Activated CD8-positive, alpha-beta T cell treated with anti-CD3 and anti-CD28 coated beads for 36 hours (primary cell): ENCODE measurements around the gene CDK11A. TPM values are rescaled to one million over a fixed set of nuclear protein-coding genes. Genes with fewer than 3 reads are reported as not detected.

Experiments
- ATAC-seq: fragments of 200-7000 bp; cut with Tn5 transposase; one replicate; pipeline ENCODE4 v1.10.0; 2021; ENCODE audit warnings: mild to moderate bottlenecking, moderate library complexity
- CTCF ChIA-PET: fragments of 350-600 bp; sonication (Branson Sonifier 250); formaldehyde crosslinking; loops from one replicate; lab custom pipeline; 2021; ENCODE audit warnings: antibody characterized with exemption; lab: Charles Lee
- POLR2A ChIA-PET: fragments of 350-600 bp; sonication (Branson Sonifier 250); formaldehyde crosslinking; loops from one replicate; lab custom pipeline; 2021; ENCODE audit warnings: antibody characterized with exemption; lab: Charles Lee
- DNase-seq: peaks from one replicate; pipeline ENCODE4 v3.0.0-alpha.2; 2020
- H3K27ac Mint-ChIP-seq: one replicate; pipeline ENCODE4 v1.8.0; 2021; ENCODE audit warnings: mild to moderate bottlenecking, mixed read lengths
- H3K27me3 Mint-ChIP-seq: one replicate; pipeline ENCODE4 v1.8.0; 2021; ENCODE audit warnings: mixed read lengths
- H3K36me3 Mint-ChIP-seq: one replicate; pipeline ENCODE4 v1.8.0; 2021; ENCODE audit warnings: low read depth, mixed read lengths
- H3K4me1 Mint-ChIP-seq: one replicate; pipeline ENCODE4 v1.8.0; 2021; ENCODE audit warnings: low read depth, mixed read lengths
- H3K4me3 Mint-ChIP-seq: one replicate; pipeline ENCODE4 v1.8.0; 2021; ENCODE audit warnings: mild to moderate bottlenecking, moderate library complexity, mixed read lengths
- H3K9me3 Mint-ChIP-seq: one replicate; pipeline ENCODE4 v1.8.0; 2021; ENCODE audit warnings: mixed read lengths
- CTCF ChIP-seq: fragments of 200-600 bp; IDR thresholded peaks from one replicate; pipeline ENCODE4 v1.8.0; 2022; ENCODE audit warnings: antibody characterized with exemption, mild to moderate bottlenecking
- intact Hi-C: fragments of 100-400 bp; cut with micrococcal nuclease; formaldehyde crosslinking; loops from one replicate; pipeline ENCODE4 v1.10.0; 2022
- total RNA-seq, 2 experiments: library from RNA; stranded (reverse); gene quantifications; one replicate each; pipeline ENCODE4 v1.2.3, GENCODE V29; 2021

Gene CDK11A
- total RNA-seq, 2 experiments from 2014 or later = 64.8 to 70.6 TPM

DNA sequence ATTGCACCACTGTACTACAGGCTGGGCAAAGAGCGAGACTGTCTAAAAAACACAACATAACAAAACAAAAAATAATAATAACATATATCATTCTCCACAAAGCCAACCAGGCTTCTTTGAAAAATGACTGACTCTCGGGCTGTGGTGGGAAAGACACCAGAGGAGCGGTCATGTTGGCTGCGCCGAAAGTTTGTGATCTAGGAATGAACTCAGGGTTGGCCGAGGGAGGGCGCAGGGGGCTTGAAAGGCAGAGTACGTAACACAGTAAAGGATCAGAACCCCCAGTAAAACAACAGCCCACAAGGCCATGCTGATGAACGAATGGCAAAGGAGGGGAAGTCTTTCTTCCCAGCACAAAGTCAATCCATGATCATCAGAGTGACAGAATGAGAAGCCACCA, 36.3 kb downstream of the CDK11A start:
- ChIA-PET POLR2A (no interaction called here), CTCF (no interaction called here)
- no peak for DNase-seq
- Mint-ChIP-seq H3K4me3 (no peak overlapping the region), H3K4me1 (peaks cover 19% of the 10 kb centered on the region), H3K36me3 (peaks cover 4% of the 10 kb centered on the region), H3K27ac (no peak overlapping the region), H3K27me3 (no peaks in the 10 kb centered on the region), H3K9me3 (no peaks in the 10 kb centered on the region)
- no peak for ATAC-seq
- intact Hi-C loops = no loop called here
- no peak for TF ChIP-seq CTCF

GRCh38 chr1:1684031-1684681, 40.0 kb downstream of the CDK11A start:
- Mint-ChIP-seq H3K27me3 (no peaks in the 10 kb centered on the region), H3K4me1 (peaks cover 19% of the 10 kb centered on the region), H3K4me3 (no peak overlapping the region), H3K27ac (no peak overlapping the region), H3K36me3 (peaks cover 3% of the 10 kb centered on the region), H3K9me3 (no peaks in the 10 kb centered on the region)
- ATAC-seq (no peak), DNase-seq (no peak)
- no peak for TF ChIP-seq CTCF
- intact Hi-C loops = no loop called here
- ChIA-PET CTCF (no interaction called here), POLR2A (no interaction called here)

DNA sequence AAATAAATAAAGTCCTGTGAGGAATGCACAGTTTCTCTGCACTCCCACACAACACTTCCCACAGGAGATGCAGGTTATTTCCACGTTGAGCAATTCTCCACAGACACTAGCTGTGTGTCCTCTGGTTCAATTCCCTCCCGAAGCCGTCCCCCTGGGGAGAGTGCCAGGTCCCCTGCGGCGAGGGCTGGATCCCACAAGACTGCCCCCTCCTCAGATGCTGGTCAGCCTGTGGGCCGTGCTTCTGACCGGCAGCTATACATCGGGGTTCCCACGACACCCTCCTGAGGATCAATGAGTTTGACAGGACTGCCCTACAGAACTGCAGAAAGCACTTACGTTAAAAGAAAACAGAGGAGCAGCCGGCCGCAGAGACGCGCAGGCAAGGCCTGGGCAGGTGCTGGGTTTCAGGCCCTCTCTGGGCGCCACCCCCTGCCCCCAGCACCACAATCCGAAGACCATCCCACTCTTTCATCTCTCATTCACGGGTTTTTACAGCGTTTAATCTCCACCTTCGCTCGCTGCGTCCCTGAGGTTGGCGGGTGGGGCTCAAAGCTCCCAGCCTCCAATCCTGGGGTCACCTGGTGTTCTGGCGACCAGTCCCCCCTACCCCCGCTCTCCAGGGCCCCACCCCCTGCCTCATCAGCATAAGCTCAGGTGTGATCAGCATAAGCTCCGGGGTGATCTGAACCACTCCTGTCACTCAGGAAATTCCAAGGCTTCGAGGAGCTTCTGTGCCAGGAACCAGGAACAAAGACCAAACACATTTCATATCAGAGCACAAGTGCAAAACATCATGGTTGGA, 40.9 kb downstream of the CDK11A start:
- Mint-ChIP-seq H3K27me3 (no peaks in the 10 kb centered on the region), H3K4me1 (peaks cover 24% of the 10 kb centered on the region), H3K27ac (peak overlapping the region; percentile 64), H3K9me3 (no peaks in the 10 kb centered on the region), H3K36me3 (peaks cover 7% of the 10 kb centered on the region), H3K4me3 (no peak overlapping the region)
- TF ChIP-seq CTCF = no peak
- intact Hi-C loops = no loop called here
- ATAC-seq (no peak), DNase-seq (no peak)
- POLR2A ChIA-PET = no interaction called here
- CTCF ChIA-PET = no interaction called here

DNA sequence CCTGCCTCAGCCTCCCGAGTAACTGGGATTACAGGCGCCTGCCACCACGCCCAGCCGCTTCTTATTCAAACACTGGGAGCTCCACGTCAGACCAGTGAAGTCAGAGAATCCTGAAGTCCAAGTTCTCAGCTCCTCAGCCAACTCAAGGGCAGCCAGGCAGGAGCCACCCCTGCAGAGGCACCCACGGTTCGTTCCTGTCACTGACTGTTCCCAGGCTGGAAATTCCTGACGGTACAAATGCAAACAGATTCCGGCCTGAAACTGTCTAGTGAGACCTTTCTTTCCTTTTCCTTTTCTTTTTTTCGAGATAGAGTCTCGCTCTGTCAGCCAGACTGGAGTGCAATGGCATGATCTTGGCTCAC, 43.3 kb downstream of the CDK11A start:
- Mint-ChIP-seq H3K36me3 (peaks cover 14% of the 10 kb centered on the region), H3K9me3 (no peaks in the 10 kb centered on the region), H3K27me3 (no peaks in the 10 kb centered on the region), H3K4me3 (no peak overlapping the region), H3K27ac (peak overlapping the region; percentile 28), H3K4me1 (peaks cover 27% of the 10 kb centered on the region)
- CTCF ChIA-PET = no interaction called here
- no peak for DNase-seq
- POLR2A ChIA-PET = no interaction called here
- intact Hi-C loops = no loop called here
- ATAC-seq = no peak
- no peak for TF ChIP-seq CTCF
